ENCODE measurements around the gene GPRC5C. TPM values are rescaled to one million over a fixed set of nuclear protein-coding genes. Genes with fewer than 3 reads are reported as not detected.

Gene GPRC5C
- total and polyA plus RNA-seq, 2 of the 8 experiments (the other 6 are each of a cell fraction or from before 2014, with no cell fraction given): 18.3 to 55.8 TPM

DNA sequence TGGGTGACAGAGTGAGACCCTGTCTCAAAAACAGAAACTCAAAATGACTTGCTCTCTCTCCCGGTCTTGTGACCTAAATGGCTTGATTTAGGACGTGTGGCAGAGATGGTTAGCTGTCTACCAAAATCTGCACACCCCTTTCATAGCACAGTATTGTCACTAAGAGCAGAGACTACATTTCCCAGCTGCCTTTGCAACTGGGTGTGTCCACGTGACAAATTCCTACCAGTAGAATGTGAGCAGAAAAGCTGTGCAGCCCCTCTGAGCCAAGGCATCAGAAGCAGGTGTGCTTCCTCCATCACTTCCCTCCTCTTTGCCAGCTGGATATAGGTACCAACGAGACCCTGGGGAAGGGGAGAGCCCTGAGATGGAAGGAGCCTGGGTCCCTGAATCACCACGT, 39.0 kb upstream of the GPRC5C start:
- H3K56ac ChIP-seq (replicated peaks; ENCODE audit: insufficient read length, low read depth, low read length): no peak overlapping the region
- no peak overlapping the region for H2BK120ac ChIP-seq (replicated peaks; ENCODE audit: low read depth, low read length)
- TF ChIP-seq BACH1 (IDR thresholded peaks at IDR 0.05; ENCODE audit: low read length) (no peak), USF2 (IDR thresholded peaks at IDR 0.05; ENCODE audit: low read length) (peak; percentile 85), JUN (IDR thresholded peaks at IDR 0.05; ENCODE audit: low read depth, low read length) (no peak), MAX (IDR thresholded peaks at IDR 0.05) (0 out of 2 replicates have a peak, but pooled peaks have one; percentile 9), SIX5 (IDR thresholded peaks at IDR 0.05; ENCODE audit: low read depth, low read length) (peak; percentile 71), ATF3 (IDR thresholded peaks at IDR 0.05; ENCODE audit: insufficient read depth, low read depth, low read length) (peak; percentile 45; the same call in 1 of the 2 replicates), RAD21 (IDR thresholded peaks at IDR 0.05 in 1 of 2, conservative IDR thresholded peaks at IDR 0.05 in 1 of 2; ENCODE audit: low read depth in 2 of 2, low read length in 2 of 2) (no peak), NANOG (IDR thresholded peaks at IDR 0.05; ENCODE audit: insufficient read depth, low read depth, low read length, poor library complexity, severe bottlenecking) (no peak)
- TF ChIP-seq, protein P1, sequence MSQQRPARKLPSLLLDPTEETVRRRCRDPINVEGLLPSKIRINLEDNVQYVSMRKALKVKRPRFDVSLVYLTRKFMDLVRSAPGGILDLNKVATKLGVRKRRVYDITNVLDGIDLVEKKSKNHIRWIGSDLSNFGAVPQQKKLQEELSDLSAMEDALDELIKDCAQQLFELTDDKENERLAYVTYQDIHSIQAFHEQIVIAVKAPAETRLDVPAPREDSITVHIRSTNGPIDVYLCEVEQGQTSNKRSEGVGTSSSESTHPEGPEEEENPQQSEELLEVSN (IDR thresholded peaks at IDR 0.05): 0 out of 2 replicates have a peak, but pooled peaks have one; percentile 26
- H3K27me3 ChIP-seq (replicated peaks in 1 of 4; ENCODE audit: control insufficient read depth in 3 of 4, extremely low read depth in 1 of 4, insufficient read depth in 3 of 4, low read length in 3 of 4): no peaks in the 10 kb centered on the region; a peak in 1 of 7 replicates
- H3K4me1 ChIP-seq (replicated peaks in 1 of 4; ENCODE audit: control insufficient read depth in 3 of 4, insufficient read depth in 4 of 4, low read length in 3 of 4): peaks cover 0 to 10% (median 5%) of the 10 kb centered on the region in 4 experiments; a peak in 5 of 7 replicates
- H3K23me2 ChIP-seq (ENCODE audit: low read depth, low read length): no peaks in the 10 kb centered on the region
- no peak overlapping the region for H3K9ac ChIP-seq (replicated peaks in 1 of 4; ENCODE audit: extremely low read depth in 1 of 4, low read depth in 3 of 4, low read length in 3 of 4)
- FAIRE-seq: peak; percentile 79
- no peak overlapping the region for H3K4me3 ChIP-seq (ENCODE audit: extremely low read depth in 1 of 4, insufficient read depth in 2 of 4, low read depth in 3 of 4, low read length in 4 of 4)
- H3K9me3 ChIP-seq (ENCODE audit: insufficient read depth in 2 of 2, low read depth in 1 of 2, low read length in 1 of 2): no peaks in the 10 kb centered on the region
- no peaks in the 10 kb centered on the region for H3K79me2 ChIP-seq (ENCODE audit: control insufficient read depth in 1 of 2, insufficient read depth in 2 of 2, low read length in 2 of 2)
- no peak overlapping the region for H2BK5ac ChIP-seq (ENCODE audit: low read depth, low read length)
- no peak overlapping the region for H3K14ac ChIP-seq (ENCODE audit: insufficient read length)
- peak in 1 of 2 experiments; percentile 52 for DNase-seq (ENCODE audit: low read depth in 1 of 2, low spot score in 2 of 2)
- H4K8ac ChIP-seq (ENCODE audit: extremely low read depth, insufficient read depth, low read length): no peak overlapping the region
- no peak overlapping the region for H2BK20ac ChIP-seq (ENCODE audit: low read length)
- no peak overlapping the region for H3K23ac ChIP-seq (ENCODE audit: insufficient read length)
- H4K20me1 ChIP-seq (replicated peaks in 1 of 2; ENCODE audit: control insufficient read depth in 1 of 2, insufficient read depth in 2 of 2, low read length in 2 of 2): no peaks in the 10 kb centered on the region
- H3K27ac ChIP-seq (ENCODE audit: low read depth, low read length): no peak overlapping the region
- H3K18ac ChIP-seq (ENCODE audit: extremely low read depth, low read length): no peak overlapping the region; the same call in 1 of the 2 replicates
- H2AFZ ChIP-seq (ENCODE audit: low read length): no peak overlapping the region
- no peak overlapping the region for H4K91ac ChIP-seq (replicated peaks; ENCODE audit: insufficient read length, low read length)
- no peaks in the 10 kb centered on the region for H3K36me3 ChIP-seq (ENCODE audit: control insufficient read depth in 2 of 4, insufficient read depth in 4 of 4, low read length in 3 of 4)
- POLR2A ChIA-PET (ENCODE audit: partially characterized antibody): interaction anchor here (0.8 to 1.1 kb wide), 2 partner anchors 10 to 40 kb away, joined by 3 read pairs; no protein-coding TSS in a partner anchor
- CTCF ChIA-PET (ENCODE audit: partially characterized antibody): interaction anchor here (0.7 to 7.2 kb wide), 10 partner anchors 11 to 65 kb away, joined by 3 to 57 read pairs (median 4); no protein-coding TSS in a partner anchor
- no peak overlapping the region for H2BK15ac ChIP-seq (ENCODE audit: low read length)
- no peak overlapping the region for H2BK12ac ChIP-seq (ENCODE audit: low read depth, low read length)
- WGBS, 2 experiments (ENCODE audit: extremely low coverage in 1 of 2, insufficient coverage in 1 of 2, insufficient read length in 1 of 2, insufficient replicate concordance in 2 of 2, low coverage in 1 of 2, low lambda C conversion rate in 2 of 2, missing lambda C conversion rate in 1 of 2): 61% methylated on average over 5 of the region's 5 CpGs; no CpG with 5 or more reads in 1 of the 2 experiments
- H3K79me1 ChIP-seq (ENCODE audit: low read depth, low read length): no peaks in the 10 kb centered on the region
- H4K5ac ChIP-seq (ENCODE audit: insufficient read length, low read depth, low read length): no peak overlapping the region
- no peak overlapping the region for H3K4me2 ChIP-seq (ENCODE audit: insufficient read depth in 1 of 2, low read depth in 2 of 2, low read length in 2 of 2)
- no peak overlapping the region for H2AK5ac ChIP-seq (ENCODE audit: low read depth, low read length)
- no peak overlapping the region for H3K4ac ChIP-seq (replicated peaks; ENCODE audit: insufficient read length, low read depth, low read length)
